H1 (cell line): Measurements from ENCODE around the gene GLTPD2. TPM values are rescaled to one million over a fixed set of nuclear protein-coding genes. Genes with fewer than 3 reads are reported as not detected.

Source experiments
- CTCF ChIA-PET: fragments of 300-600 bp; sonication (Branson Sonifier 250); formaldehyde crosslinking; loops from one replicate; lab custom pipeline; 2021; ENCODE audit not compliant: partially characterized antibody; lab: Charles Lee
- POLR2A ChIA-PET: fragments of 300-600 bp; sonication (Branson Sonifier 250); formaldehyde crosslinking; loops from one replicate; lab custom pipeline; 2021; ENCODE audit warnings: inconsistent platforms; ENCODE audit not compliant: partially characterized antibody; lab: Charles Lee
- DNase-seq, 2 experiments: peaks; one replicate each; pipeline versions ENCODE4 v3.0.0 to v3.0.0-alpha.2; 2010 to 2022; ENCODE audit warnings: low spot score in 2 of 2, low read depth in 1 of 2, mixed read lengths in 1 of 2
- FAIRE-seq: peaks from 2 replicates; lab custom pipeline; 2011; peaks lifted over from hg19 to GRCh38; lab: Jason Lieb, UNC
- H2AFZ ChIP-seq: 2 replicates; pipeline ENCODE4 v1.8.1; 2012; ENCODE audit warnings: low read length, inconsistent platforms
- H2AK5ac ChIP-seq: 2 replicates; pipeline ENCODE4 v1.6.1; 2013; ENCODE audit warnings: low read depth, low read length
- H2BK120ac ChIP-seq: replicated peaks from 2 replicates; pipeline ENCODE3; 2013; ENCODE audit warnings: low read depth, low read length, inconsistent platforms
- H2BK12ac ChIP-seq: 2 replicates; pipeline ENCODE4 v1.6.1; 2013; ENCODE audit warnings: low read depth, low read length
- H2BK15ac ChIP-seq: 2 replicates; pipeline ENCODE4 v1.6.1; 2013; ENCODE audit warnings: low read length
- H2BK20ac ChIP-seq: 2 replicates; pipeline ENCODE4 v1.6.1; 2013; ENCODE audit warnings: low read length
- H2BK5ac ChIP-seq: 2 replicates; pipeline ENCODE4 v1.6.1; 2013; ENCODE audit warnings: low read depth, low read length
- H3K14ac ChIP-seq: 2 replicates; pipeline ENCODE4 v1.6.1; 2013; ENCODE audit warnings: inconsistent platforms; ENCODE audit not compliant: insufficient read length
- H3K18ac ChIP-seq: 2 replicates; pipeline ENCODE4 v1.6.1; 2013; ENCODE audit warnings: low read length; ENCODE audit errors: extremely low read depth
- H3K23ac ChIP-seq: 2 replicates; pipeline ENCODE4 v1.6.1; 2013; ENCODE audit warnings: inconsistent platforms; ENCODE audit not compliant: insufficient read length
- H3K23me2 ChIP-seq: 2 replicates; pipeline ENCODE4 v1.6.1; 2013; ENCODE audit warnings: low read depth, low read length
- H3K27ac ChIP-seq: 2 replicates; pipeline ENCODE4 v1.6.1; 2011; ENCODE audit warnings: low read depth, low read length, inconsistent platforms
- H3K27me3 ChIP-seq, 4 experiments: replicated peaks in 1 of 4; 1 replicate in 1 of 4; 2 replicates in 3 of 4; pipeline versions ENCODE4 v1.6.1 to v1.8.1; 2011 to 2013; ENCODE audit warnings: low read length in 3 of 4, mild to moderate bottlenecking in 3 of 4, inconsistent platforms in 2 of 4, mixed read lengths in 2 of 4, moderate library complexity in 1 of 4; ENCODE audit not compliant: control insufficient read depth in 3 of 4, insufficient read depth in 3 of 4; ENCODE audit errors: extremely low read depth in 1 of 4
- H3K36me3 ChIP-seq, 4 experiments: 2 replicates each; pipeline versions ENCODE4 v1.6.1 to v1.8.1; 2011 to 2013; ENCODE audit warnings: mild to moderate bottlenecking in 4 of 4, low read length in 3 of 4, moderate library complexity in 2 of 4, control low read depth in 1 of 4, inconsistent platforms in 1 of 4; ENCODE audit not compliant: insufficient read depth in 4 of 4, control insufficient read depth in 2 of 4
- H3K4ac ChIP-seq: replicated peaks from 2 replicates; pipeline ENCODE3; 2013; ENCODE audit warnings: low read length, low read depth, mixed read lengths, inconsistent platforms; ENCODE audit not compliant: insufficient read length
- H3K4me1 ChIP-seq, 4 experiments: replicated peaks in 1 of 4; 1 replicate in 1 of 4; 2 replicates in 3 of 4; pipeline versions ENCODE4 v1.6.1 to v1.8.1; 2011 to 2013; ENCODE audit warnings: low read length in 3 of 4, inconsistent platforms in 2 of 4, mixed read lengths in 1 of 4; ENCODE audit not compliant: insufficient read depth in 4 of 4, control insufficient read depth in 3 of 4
- H3K4me2 ChIP-seq, 2 experiments: 2 replicates each; pipeline versions ENCODE4 v1.6.1 to v1.8.1; 2011 to 2013; ENCODE audit warnings: low read depth in 2 of 2, low read length in 2 of 2, control low read depth in 1 of 2, inconsistent platforms in 1 of 2, mild to moderate bottlenecking in 1 of 2; ENCODE audit not compliant: insufficient read depth in 1 of 2
- H3K4me3 ChIP-seq, 4 experiments: fragments of 200-600, 300-600 bp in 1 of 4; sonication (generic), shearing (Covaris generic), sonication (Bioruptor Twin) in 1 of 4; 2 replicates each; pipeline versions ENCODE4 v1.5.1 to v1.8.1; 2011 to 2016; ENCODE audit warnings: low read length in 4 of 4, low read depth in 3 of 4, control low read depth in 2 of 4, inconsistent platforms in 2 of 4, mild to moderate bottlenecking in 2 of 4, mixed read lengths in 1 of 4, moderate library complexity in 1 of 4; ENCODE audit not compliant: insufficient read depth in 2 of 4; ENCODE audit errors: extremely low read depth in 1 of 4
- H3K56ac ChIP-seq: replicated peaks from 2 replicates; pipeline ENCODE3; 2013; ENCODE audit warnings: low read depth, mild to moderate bottlenecking, mixed read lengths, low read length, inconsistent platforms; ENCODE audit not compliant: insufficient read length
- H3K79me1 ChIP-seq: 2 replicates; pipeline ENCODE4 v1.6.1; 2013; ENCODE audit warnings: low read depth, low read length, control low read depth
- H3K79me2 ChIP-seq, 2 experiments: 2 replicates each; pipeline versions ENCODE4 v1.6.1 to v1.8.1; 2012 to 2013; ENCODE audit warnings: low read length in 2 of 2, mild to moderate bottlenecking in 2 of 2, inconsistent platforms in 1 of 2; ENCODE audit not compliant: insufficient read depth in 2 of 2, control insufficient read depth in 1 of 2
- H3K9ac ChIP-seq, 4 experiments: replicated peaks in 1 of 4; 1 replicate in 1 of 4; 2 replicates in 3 of 4; pipeline versions ENCODE4 v1.6.1 to v1.8.1; 2011 to 2013; ENCODE audit warnings: low read depth in 3 of 4, low read length in 3 of 4, control low read depth in 2 of 4, mild to moderate bottlenecking in 2 of 4, moderate library complexity in 2 of 4, inconsistent platforms in 1 of 4; ENCODE audit errors: extremely low read depth in 1 of 4
- H3K9me3 ChIP-seq, 2 experiments: 2 replicates each; pipeline versions ENCODE4 v1.6.1 to v1.8.1; 2012 to 2013; ENCODE audit warnings: mild to moderate bottlenecking in 2 of 2, moderate library complexity in 2 of 2, control low read depth in 1 of 2, inconsistent platforms in 1 of 2, low read depth in 1 of 2, low read length in 1 of 2, mixed read lengths in 1 of 2; ENCODE audit not compliant: insufficient read depth in 2 of 2
- H4K20me1 ChIP-seq, 2 experiments: replicated peaks in 1 of 2; 2 replicates each; pipeline versions ENCODE3 to v1.8.1; 2011 to 2013; ENCODE audit warnings: inconsistent platforms in 2 of 2, low read length in 2 of 2, mild to moderate bottlenecking in 1 of 2; ENCODE audit not compliant: insufficient read depth in 2 of 2, control insufficient read depth in 1 of 2
- H4K5ac ChIP-seq: 2 replicates; pipeline ENCODE4 v1.6.1; 2013; ENCODE audit warnings: low read length, low read depth, mixed read lengths, inconsistent platforms; ENCODE audit not compliant: insufficient read length
- H4K8ac ChIP-seq: 2 replicates; pipeline ENCODE4 v1.8.0; 2013; ENCODE audit warnings: mild to moderate bottlenecking, moderate library complexity, low read length, inconsistent platforms; ENCODE audit not compliant: insufficient read depth; ENCODE audit errors: extremely low read depth
- H4K91ac ChIP-seq: replicated peaks from 2 replicates; pipeline ENCODE3; 2013; ENCODE audit warnings: low read length, mixed read lengths, inconsistent platforms; ENCODE audit not compliant: insufficient read length
- CBX8 ChIP-seq: fragments of 300-800, 300-1000 bp; sonication (generic); IDR thresholded peaks from 2 replicates; pipeline ENCODE4 v1.7.1; 2016; ENCODE audit warnings: low read depth, low read length, borderline replicate concordance
- CHD1 ChIP-seq: IDR thresholded peaks from 2 replicates; pipeline ENCODE4 v1.6.1; 2012; ENCODE audit warnings: low read depth, low read length, improper control_type of control experiment
- CTCF ChIP-seq, 3 experiments: IDR thresholded peaks; 1 replicate in 2 of 3; 2 replicates in 1 of 3; pipeline versions ENCODE4 v1.5.1 to v1.6.1; 2011; ENCODE audit warnings: low read length in 3 of 3, mild to moderate bottlenecking in 3 of 3, inconsistent platforms in 2 of 3, low read depth in 1 of 3, moderate library complexity in 1 of 3; ENCODE audit not compliant: insufficient read depth in 1 of 3; ENCODE audit errors: control extremely low read depth in 1 of 3
- EGR1 ChIP-seq: IDR thresholded peaks from 2 replicates; pipeline ENCODE4 v1.6.1; 2011; ENCODE audit warnings: low read depth, low read length, borderline replicate concordance
- EP300 ChIP-seq, 2 experiments: IDR thresholded peaks; 1 replicate in 1 of 2; 2 replicates in 1 of 2; pipeline ENCODE4 v1.6.1; 2011 to 2012; ENCODE audit warnings: low read depth in 2 of 2, low read length in 2 of 2, mild to moderate bottlenecking in 2 of 2, borderline replicate concordance in 1 of 2, inconsistent platforms in 1 of 2, moderate library complexity in 1 of 2
- NANOG ChIP-seq: IDR thresholded peaks from 2 replicates; pipeline ENCODE4 v1.6.1; 2011; ENCODE audit warnings: low read length, low read depth, mild to moderate bottlenecking, inconsistent platforms; ENCODE audit not compliant: insufficient read depth, poor library complexity, severe bottlenecking
- RBBP5 ChIP-seq: IDR thresholded peaks from 2 replicates; pipeline ENCODE4 v1.7.1; 2012; ENCODE audit warnings: low read depth, mild to moderate bottlenecking, inconsistent platforms, low read length, moderate library complexity, borderline replicate concordance
- RXRA ChIP-seq: IDR thresholded peaks from 2 replicates; pipeline ENCODE4 v1.6.1; 2011; ENCODE audit warnings: low read depth, mild to moderate bottlenecking, low read length, moderate library complexity; ENCODE audit not compliant: insufficient read depth
- SAP30 ChIP-seq: fragments of 300-600 bp; sonication (generic); IDR thresholded peaks from 2 replicates; pipeline ENCODE4 v1.7.1; 2012; ENCODE audit warnings: low read length, moderate library complexity, mild to moderate bottlenecking, inconsistent platforms; ENCODE audit not compliant: insufficient read depth, insufficient replicate concordance
- SUZ12 ChIP-seq: fragments of 200-600 bp; sonication (generic); IDR thresholded peaks from 2 replicates; pipeline ENCODE4 v1.6.1; 2012; ENCODE audit warnings: mild to moderate bottlenecking, inconsistent platforms, low read length, moderate library complexity, mixed read lengths
- TAF7 ChIP-seq: optimal IDR thresholded peaks from 2 replicates; pipeline ENCODE3; 2011; ENCODE audit warnings: low read depth, mild to moderate bottlenecking, inconsistent platforms, low read length, moderate library complexity, borderline replicate concordance
- WGBS, 2 experiments: shearing (Covaris generic) in 1 of 2; methylation state at CpG; one replicate each; pipeline versions ENCODE4 v1.1.6 to v1.1.7; 2013 to 2015; ENCODE audit warnings: low lambda C conversion rate in 2 of 2, mixed read lengths in 2 of 2, inconsistent platforms in 1 of 2, low coverage in 1 of 2, missing lambda C conversion rate in 1 of 2; ENCODE audit not compliant: insufficient replicate concordance in 2 of 2, insufficient coverage in 1 of 2, insufficient read length in 1 of 2; ENCODE audit errors: extremely low coverage in 1 of 2, missing lambda C conversion rate in 1 of 2; 5-methylcytosine and 5-hydroxymethylcytosine counted together
- polyA plus RNA-seq, 7 experiments: library from polyadenylated mRNA; depleted of rRNA in 3 of 7; stranded (reverse) in 5 of 7; unstranded in 2 of 7; fragments of >200 nt in 5 of 7; fragments of 200-250 nt in 2 of 7; gene quantifications; 1 replicate in 5 of 7; 2 replicates in 1 of 7; 4 replicates in 1 of 7; pipeline versions ENCODE4 v1.2.1 to v1.2.3, GENCODE V29; 2011 to 2013; ENCODE audit warnings: missing spikeins in 2 of 7, mixed read lengths in 2 of 7
- total RNA-seq: library from RNA; stranded (reverse); fragmentation: NEBNext Ultra II Directional; extraction: Animal tissue kit (Norgen Biotek cat#: 25700); gene quantifications from 2 replicates; pipeline ENCODE4 v1.2.1, GENCODE V29; 2021

The GLTPD2 gene
- total and polyA plus RNA-seq, 2 of the 8 experiments (the other 6 are each of a cell fraction or from before 2014, with no cell fraction given) = not detected

DNA sequence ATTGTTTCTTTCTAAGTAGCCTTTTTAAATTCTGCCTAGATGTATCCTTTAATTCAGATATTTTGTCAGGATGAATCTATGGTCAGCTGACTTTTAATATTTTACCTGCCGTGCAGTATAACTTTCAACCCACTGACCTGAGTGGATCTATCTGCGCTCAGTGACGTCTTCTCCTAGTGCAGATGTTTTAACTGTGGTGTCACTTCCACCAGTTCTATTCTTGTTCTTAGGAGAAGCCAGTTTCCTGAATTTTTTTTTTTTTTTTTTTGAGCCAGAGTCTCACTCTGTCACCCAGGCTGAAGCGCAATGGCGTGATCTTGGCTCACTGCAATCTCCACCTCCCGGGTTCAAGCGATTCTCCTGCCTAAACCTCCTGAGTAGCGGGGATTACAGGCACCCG lies 22.0 kb upstream of the GLTPD2 start:
- TF ChIP-seq EP300 (IDR thresholded peaks at IDR 0.05; ENCODE audit: borderline replicate concordance in 1 of 2, low read depth in 2 of 2, low read length in 2 of 2) = no peak
- no peak for TF ChIP-seq TAF7
- TF ChIP-seq CBX8 = no peak
- no peak for TF ChIP-seq SAP30
- no peak for TF ChIP-seq RXRA
- no peak for TF ChIP-seq CHD1
- no peak for TF ChIP-seq NANOG
- TF ChIP-seq SUZ12 = no peak
- no peak for TF ChIP-seq CTCF (IDR thresholded peaks at IDR 0.05; ENCODE audit: control extremely low read depth in 1 of 3, insufficient read depth in 1 of 3, low read depth in 1 of 3, low read length in 3 of 3)
- TF ChIP-seq EGR1 = no peak
- TF ChIP-seq RBBP5 = no peak
- POLR2A ChIA-PET = no interaction called here
- Histone ChIP-seq H3K4me2 (no peak overlapping the region), H2BK20ac (no peak overlapping the region), H2BK5ac (no peak overlapping the region), H3K27ac (no peak overlapping the region), H2BK15ac (no peak overlapping the region), H3K79me1 (no peaks in the 10 kb centered on the region; the same call in 1 of the 2 replicates), H3K79me2 (no peaks in the 10 kb centered on the region), H2AK5ac (no peak overlapping the region), H2BK12ac (no peak overlapping the region), H4K5ac (no peak overlapping the region), H3K4ac (no peak overlapping the region), H3K56ac (no peak overlapping the region), H3K14ac (no peak overlapping the region), H4K8ac (no peak overlapping the region), H3K4me1 (no peaks in the 10 kb centered on the region), H2BK120ac (no peak overlapping the region), H3K4me3 (no peak overlapping the region), H3K9me3 (no peaks in the 10 kb centered on the region), H3K9ac (no peak overlapping the region), H2AFZ (no peak overlapping the region), H3K27me3 (no peaks in the 10 kb centered on the region), H3K23ac (no peak overlapping the region), H3K23me2 (no peaks in the 10 kb centered on the region), H4K20me1 (no peaks in the 10 kb centered on the region), H3K36me3 (no peaks in the 10 kb centered on the region), H4K91ac (no peak overlapping the region), H3K18ac (no peak overlapping the region)
- FAIRE-seq (no peak), DNase-seq (no peak)
- WGBS, 2 experiments = 88% methylated on average over 7 of the region's 9 CpGs; no CpG with 5 or more reads in 1 of the 2 experiments
- CTCF ChIA-PET = interaction anchor here (0.6 kb wide), 1 partner anchor 9 kb away, joined by 3 read pairs; no protein-coding TSS in a partner anchor
